Lower leg skin (tissue), 4 donors: ENCODE results near the gene GM2A. TPM values are rescaled to one million over a fixed set of nuclear protein-coding genes. Genes with fewer than 3 reads are reported as not detected.

Experiments used
- DNase-seq, 2 donors: peaks; one replicate each; pipeline ENCODE4 v3.0.0-alpha.2; 2019; ENCODE audit warnings: low spot score in 2 of 2
- H3K4me3 ChIP-seq: fragments of 200-600 bp; sonication (generic); 2 replicates; pipeline ENCODE4 v1.5.1; 2017; ENCODE audit warnings: mild to moderate bottlenecking, low read depth; ENCODE audit not compliant: poor library complexity, severe bottlenecking
- POLR2A ChIP-seq, 2 donors: fragments of 450-650 bp; IDR thresholded peaks; one replicate each; pipeline ENCODE4 v1.6.1; 2016 to 2017; ENCODE audit warnings: antibody characterized with exemption in 2 of 2, mild to moderate bottlenecking in 1 of 2, moderate library complexity in 1 of 2
- WGBS, 2 donors: methylation state at CpG; one replicate each; pipeline ENCODE4 v1.1.5; 2018; 5-methylcytosine and 5-hydroxymethylcytosine counted together
- intact Hi-C: fragments of 100-400 bp; cut with DNase I; formaldehyde crosslinking; loops from one replicate; pipeline ENCODE4 v1.15.0; 2023; ENCODE audit warnings: low total_unique reads
- total RNA-seq, 4 donors: library from RNA; depleted of rRNA; stranded (reverse); fragments of >200 nt; gene quantifications; one replicate each; pipeline ENCODE4 v1.1.0, GENCODE V29; 2016
- TF ChIP-seq, protein P1 (sequence below), 3 donors: fragments of 450-650 bp; IDR thresholded peaks; one replicate each; pipeline ENCODE4 v1.5.1; 2016; ENCODE audit warnings: antibody characterized with exemption in 3 of 3, mild to moderate bottlenecking in 3 of 3, moderate library complexity in 2 of 3

The GM2A gene
- total RNA-seq, 4 donors from 2014 or later: 88.8 to 138 (median 123) TPM

DNA sequence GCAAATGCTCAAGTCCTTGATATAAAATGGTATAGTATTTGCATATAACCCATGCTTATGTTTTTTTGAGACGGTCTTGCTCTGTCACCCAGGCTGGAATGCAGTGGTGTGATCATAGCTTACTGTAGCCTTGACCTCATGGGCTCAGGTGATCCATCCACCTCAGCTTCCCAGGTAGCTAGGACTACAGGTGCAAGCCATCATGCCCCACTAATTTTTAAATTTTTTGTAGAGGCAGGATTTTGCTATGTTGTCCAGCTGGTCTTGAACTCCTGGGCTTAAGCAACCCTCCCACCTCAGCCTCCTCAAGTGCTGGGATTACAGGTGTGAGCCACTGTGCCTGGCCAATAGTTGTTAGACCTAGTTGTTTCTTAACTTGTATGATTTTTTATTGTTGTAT, 33.3 kb downstream of the GM2A start:
- 88 to 90% methylated on average over 1 of the region's 1 CpG for WGBS, 2 donors
- TF ChIP-seq, protein P1, sequence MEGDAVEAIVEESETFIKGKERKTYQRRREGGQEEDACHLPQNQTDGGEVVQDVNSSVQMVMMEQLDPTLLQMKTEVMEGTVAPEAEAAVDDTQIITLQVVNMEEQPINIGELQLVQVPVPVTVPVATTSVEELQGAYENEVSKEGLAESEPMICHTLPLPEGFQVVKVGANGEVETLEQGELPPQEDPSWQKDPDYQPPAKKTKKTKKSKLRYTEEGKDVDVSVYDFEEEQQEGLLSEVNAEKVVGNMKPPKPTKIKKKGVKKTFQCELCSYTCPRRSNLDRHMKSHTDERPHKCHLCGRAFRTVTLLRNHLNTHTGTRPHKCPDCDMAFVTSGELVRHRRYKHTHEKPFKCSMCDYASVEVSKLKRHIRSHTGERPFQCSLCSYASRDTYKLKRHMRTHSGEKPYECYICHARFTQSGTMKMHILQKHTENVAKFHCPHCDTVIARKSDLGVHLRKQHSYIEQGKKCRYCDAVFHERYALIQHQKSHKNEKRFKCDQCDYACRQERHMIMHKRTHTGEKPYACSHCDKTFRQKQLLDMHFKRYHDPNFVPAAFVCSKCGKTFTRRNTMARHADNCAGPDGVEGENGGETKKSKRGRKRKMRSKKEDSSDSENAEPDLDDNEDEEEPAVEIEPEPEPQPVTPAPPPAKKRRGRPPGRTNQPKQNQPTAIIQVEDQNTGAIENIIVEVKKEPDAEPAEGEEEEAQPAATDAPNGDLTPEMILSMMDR (IDR thresholded peaks at IDR 0.05): no peak
- no peak for TF ChIP-seq POLR2A (IDR thresholded peaks at IDR 0.05)
- DNase-seq: no peak
- intact Hi-C loops: no loop called here
- no peak overlapping the region for H3K4me3 ChIP-seq

DNA sequence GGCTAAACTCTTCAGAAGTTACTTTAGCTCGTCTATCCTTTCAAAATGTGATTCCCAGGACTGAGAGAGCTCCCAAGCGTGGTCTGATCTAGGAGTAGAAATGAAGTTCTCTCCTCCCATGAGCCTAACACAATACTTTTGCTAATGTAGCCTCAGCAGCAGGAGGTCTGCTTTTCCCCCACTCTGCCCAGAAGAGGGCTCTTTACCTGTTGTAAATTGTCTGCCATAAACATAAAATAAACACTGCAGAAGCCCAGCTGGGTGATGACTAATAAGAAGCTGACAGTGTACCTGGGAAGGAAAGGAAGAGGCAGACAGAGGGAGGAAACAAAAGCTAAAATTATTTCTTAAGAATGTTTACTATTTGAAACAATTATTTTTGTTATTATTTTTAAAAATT, 35.2 kb downstream of the GM2A start:
- TF ChIP-seq, protein P1 (IDR thresholded peaks at IDR 0.05): no peak
- no peak for TF ChIP-seq POLR2A (IDR thresholded peaks at IDR 0.05)
- no peak for DNase-seq
- 43 to 64% methylated on average over 2 of the region's 2 CpGs for WGBS, 2 donors
- intact Hi-C loops: no loop called here
- no peak overlapping the region for H3K4me3 ChIP-seq

DNA sequence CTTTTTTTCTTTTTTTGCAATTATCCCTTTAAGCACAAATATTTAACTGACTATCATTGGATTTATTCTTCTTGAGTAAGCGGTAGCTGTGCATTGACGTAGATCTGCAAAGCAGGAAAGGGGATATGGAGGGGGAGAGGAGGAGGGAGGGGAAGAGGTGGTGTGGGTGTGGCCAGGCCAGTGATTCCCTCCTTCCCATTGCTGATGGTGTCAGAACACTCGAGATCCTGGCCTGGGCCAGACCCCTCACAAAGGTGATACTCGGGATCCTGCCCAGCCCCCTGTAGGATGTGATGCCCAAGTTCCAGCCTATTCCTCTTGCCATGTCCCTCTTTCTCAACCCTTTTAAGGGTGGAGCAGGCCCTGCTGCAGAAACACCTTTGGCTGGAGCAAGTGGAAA, 40.6 kb downstream of the GM2A start:
- intact Hi-C loops: no loop called here
- no peak overlapping the region for H3K4me3 ChIP-seq
- 58 to 63% methylated on average over 4 of the region's 4 CpGs for WGBS, 2 donors
- TF ChIP-seq POLR2A (IDR thresholded peaks at IDR 0.05): no peak
- TF ChIP-seq, protein P1 (IDR thresholded peaks at IDR 0.05): no peak
- DNase-seq: no peak

DNA sequence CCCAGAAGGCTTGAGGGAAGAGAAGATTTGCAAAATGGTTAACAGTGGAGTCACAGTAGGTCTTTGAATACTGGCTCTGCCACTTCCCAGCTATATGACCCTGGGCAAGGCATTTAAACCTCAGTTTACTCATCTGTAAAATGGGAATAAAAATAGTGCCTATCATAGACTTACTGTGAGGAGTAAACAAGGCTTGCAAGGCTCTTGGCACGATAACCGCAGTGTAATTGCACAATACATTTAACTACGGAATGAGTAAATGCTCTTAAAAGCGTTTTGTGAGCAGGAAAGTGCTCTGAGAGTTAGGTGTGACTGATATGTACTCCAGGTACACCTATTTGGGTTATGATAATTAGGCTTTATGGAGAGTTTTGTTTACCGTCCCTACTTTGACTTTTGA, 42.2 kb downstream of the GM2A start:
- no peak overlapping the region for H3K4me3 ChIP-seq
- TF ChIP-seq, protein P1 (IDR thresholded peaks at IDR 0.05): no peak
- TF ChIP-seq POLR2A (IDR thresholded peaks at IDR 0.05): no peak
- intact Hi-C loops: no loop called here
- WGBS, 2 donors: 50 to 57% methylated on average over 5 of the region's 5 CpGs
- DNase-seq: no peak

DNA sequence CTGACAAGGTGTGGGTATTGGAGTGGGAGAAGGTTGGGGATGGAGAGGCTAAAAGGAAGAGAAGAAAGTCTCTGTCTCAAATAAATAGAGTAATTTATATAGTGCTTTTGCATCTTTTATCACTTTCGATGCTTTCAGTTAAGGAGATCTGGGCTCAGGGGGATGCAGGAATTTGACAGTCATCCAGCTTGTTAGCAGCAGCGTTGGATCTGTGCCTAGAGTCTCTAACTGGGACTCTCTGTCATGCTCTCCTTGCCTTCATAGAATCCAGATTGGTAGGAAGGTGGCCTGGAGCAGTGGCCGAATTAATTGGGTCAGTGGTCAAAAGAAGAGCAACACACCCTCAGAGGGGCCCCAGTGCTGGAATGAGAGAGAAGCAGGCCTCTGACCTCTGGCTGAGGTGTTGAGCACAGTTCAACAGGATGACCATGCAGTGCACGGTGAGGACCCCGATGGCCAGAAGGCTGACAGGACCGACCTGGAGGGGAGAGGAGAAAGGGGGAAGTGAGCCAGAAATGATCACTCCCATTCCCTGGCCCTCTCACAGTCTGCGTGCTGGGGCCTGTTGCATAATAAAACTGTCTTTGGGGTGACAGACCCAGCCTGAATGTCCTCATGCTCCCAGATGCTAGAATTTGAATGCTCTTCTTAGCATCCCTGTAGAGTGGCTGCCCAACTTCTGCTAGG, 42.9 kb downstream of the GM2A start:
- intact Hi-C loops: no loop called here

More for the DNA sequence above, 42.9 kb downstream of the GM2A start:
- WGBS, 2 donors: 39 to 40% methylated on average over 7 of the region's 7 CpGs
- TF ChIP-seq, protein P1 (IDR thresholded peaks at IDR 0.05): no peak
- no peak for TF ChIP-seq POLR2A (IDR thresholded peaks at IDR 0.05)
- no peak for DNase-seq
- H3K4me3 ChIP-seq: no peak overlapping the region
